GM19397 (cell line): ENCODE measurements around the gene SLC17A9.

Experiments
- ATAC-seq: cut with Tn5 transposase; IDR thresholded peaks from one replicate; pipeline ENCODE4 v1.9.1; 2021; ENCODE audit warnings: mild to moderate bottlenecking, moderate library complexity; ENCODE audit not compliant: unreplicated experiment

The SLC17A9 gene

GRCh38 chr20:62952373-62952967, at the start of gene SLC17A9:
SLC17A9 (plus strand) TSS chr20:62952709; CDS start chr20:62952831, 122 bp downstream.
- peak; percentile 43 for ATAC-seq

- no peak for ATAC-seq
These were observed 49.4 kb upstream of the SLC17A9 start for GRCh38 chr20:62902926-62903615.

GRCh38 chr20:62905536-62906117, 46.9 kb upstream of the SLC17A9 start:
- no peak for ATAC-seq

GRCh38 chr20:62906209-62906608, 46.3 kb upstream of the SLC17A9 start:
- no peak for ATAC-seq

- no peak for ATAC-seq
These were observed 45.7 kb upstream of the SLC17A9 start for GRCh38 chr20:62906647-62907375.

- no peak for ATAC-seq
These were observed 44.9 kb upstream of the SLC17A9 start for GRCh38 chr20:62907384-62908317.

GRCh38 chr20:62908971-62909791, 43.3 kb upstream of the SLC17A9 start:
- no peak for ATAC-seq

GRCh38 chr20:62910217-62910766, 42.2 kb upstream of the SLC17A9 start:
- no peak for ATAC-seq

- no peak for ATAC-seq
These were observed 41.6 kb upstream of the SLC17A9 start for GRCh38 chr20:62910777-62911497.

GRCh38 chr20:62911701-62912280, 40.7 kb upstream of the SLC17A9 start:
- no peak for ATAC-seq

GRCh38 chr20:62913043-62913630, 39.4 kb upstream of the SLC17A9 start:
- ATAC-seq: no peak

- no peak for ATAC-seq
These were observed 38.1 kb upstream of the SLC17A9 start for GRCh38 chr20:62914436-62914835.

GRCh38 chr20:62914970-62915457, 37.5 kb upstream of the SLC17A9 start:
- no peak for ATAC-seq

GRCh38 chr20:62916703-62917476, 35.6 kb upstream of the SLC17A9 start:
- ATAC-seq: no peak

GRCh38 chr20:62917720-62918119, 34.8 kb upstream of the SLC17A9 start:
- ATAC-seq: no peak

GRCh38 chr20:62918147-62918546, 34.4 kb upstream of the SLC17A9 start:
- no peak for ATAC-seq

- no peak for ATAC-seq
These were observed 33.7 kb upstream of the SLC17A9 start for GRCh38 chr20:62918831-62919230.
